Endothelial cell (in vitro differentiated cells): ENCODE results near the gene SERPINB1. TPM values are rescaled to one million over a fixed set of nuclear protein-coding genes. Genes with fewer than 3 reads are reported as not detected.

Experiments used
- DNase-seq: peaks from one replicate; pipeline ENCODE4 v3.0.0; 2021; ENCODE audit warnings: low spot score
- H3K27ac Mint-ChIP-seq: one replicate; pipeline ENCODE4 v1.8.0; 2021; ENCODE audit warnings: mixed read lengths, inconsistent platforms; ENCODE audit not compliant: unreplicated experiment
- H3K27me3 Mint-ChIP-seq: one replicate; pipeline ENCODE4 v1.8.0; 2021; ENCODE audit warnings: mild to moderate bottlenecking, moderate library complexity, mixed read lengths, inconsistent platforms; ENCODE audit not compliant: unreplicated experiment
- H3K36me3 Mint-ChIP-seq: one replicate; pipeline ENCODE4 v1.8.0; 2021; ENCODE audit warnings: mild to moderate bottlenecking, low read depth, mixed read lengths, inconsistent platforms; ENCODE audit not compliant: unreplicated experiment
- H3K4me1 Mint-ChIP-seq: one replicate; pipeline ENCODE4 v1.8.0; 2021; ENCODE audit warnings: mild to moderate bottlenecking, mixed read lengths, inconsistent platforms; ENCODE audit not compliant: unreplicated experiment
- H3K4me3 Mint-ChIP-seq: one replicate; pipeline ENCODE4 v1.8.0; 2021; ENCODE audit warnings: mild to moderate bottlenecking, mixed read lengths, inconsistent platforms; ENCODE audit not compliant: unreplicated experiment
- H3K9me3 Mint-ChIP-seq: one replicate; pipeline ENCODE4 v1.8.0; 2021; ENCODE audit warnings: mixed read lengths, inconsistent platforms; ENCODE audit not compliant: unreplicated experiment
- CTCF ChIP-seq: fragments of 200-600 bp; sonication (generic); IDR thresholded peaks from one replicate; pipeline ENCODE4 v1.5.0; 2021; ENCODE audit warnings: antibody characterized with exemption; ENCODE audit not compliant: unreplicated experiment
- total RNA-seq: library from RNA; stranded (reverse); fragmentation: NEBNext Ultra II Directional; extraction: Animal tissue kit (Norgen Biotek cat#: 25700); gene quantifications from one replicate; pipeline ENCODE4 v1.2.1, GENCODE V29; 2021; ENCODE audit not compliant: unreplicated experiment

Gene SERPINB1
- total RNA-seq, 1 donor from 2014 or later, result 16.6 TPM

DNA sequence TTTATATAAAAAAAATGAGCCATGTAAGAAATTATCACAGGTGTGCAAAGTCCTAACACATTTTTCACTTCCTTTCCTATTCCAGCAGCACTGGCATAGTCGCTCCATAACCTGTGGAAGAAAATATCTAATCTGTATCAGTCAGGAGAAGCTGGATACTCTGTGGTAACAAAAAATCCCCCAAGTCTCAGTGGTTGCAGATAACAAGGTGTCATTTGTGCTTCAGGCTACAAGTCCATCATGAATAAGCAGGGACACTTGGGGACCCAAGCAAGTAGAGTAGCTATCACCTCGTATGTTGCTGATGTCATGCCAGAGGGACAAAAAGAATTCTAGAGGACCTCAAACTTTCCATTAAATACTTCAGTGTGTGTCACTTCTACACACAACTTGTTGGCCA lies 30.3 kb upstream of the SERPINB1 start:
- Mint-ChIP-seq H3K4me3 (no peak overlapping the region), H3K9me3 (no peaks in the 10 kb centered on the region), H3K27me3 (peaks cover 5% of the 10 kb centered on the region), H3K4me1 (peaks cover 37% of the 10 kb centered on the region), H3K27ac (no peak overlapping the region), H3K36me3 (peaks cover 10% of the 10 kb centered on the region)
- no peak for TF ChIP-seq CTCF
- DNase-seq, result no peak

GRCh38 chr6:2871102-2871501 lies 29.4 kb upstream of the SERPINB1 start:
- Mint-ChIP-seq H3K4me1 (peaks cover 36% of the 10 kb centered on the region), H3K27me3 (peaks cover 5% of the 10 kb centered on the region), H3K9me3 (no peaks in the 10 kb centered on the region), H3K4me3 (no peak overlapping the region), H3K27ac (no peak overlapping the region), H3K36me3 (peaks cover 10% of the 10 kb centered on the region)
- DNase-seq, result no peak
- TF ChIP-seq CTCF, result no peak

- Mint-ChIP-seq H3K36me3 (peaks cover 10% of the 10 kb centered on the region), H3K4me1 (peaks cover 41% of the 10 kb centered on the region), H3K9me3 (no peaks in the 10 kb centered on the region), H3K27me3 (peaks cover 5% of the 10 kb centered on the region), H3K4me3 (no peak overlapping the region), H3K27ac (no peak overlapping the region)
- TF ChIP-seq CTCF, result no peak
- no peak for DNase-seq
Measured at GRCh38 chr6:2870046-2870636, 28.5 kb upstream of the SERPINB1 start.

- H3K27ac Mint-ChIP-seq, result no peak overlapping the region
Measured at GRCh38 chr6:2868637-2869036, 27.0 kb upstream of the SERPINB1 start.

More at GRCh38 chr6:2868637-2869036, 27.0 kb upstream of the SERPINB1 start:
- H3K9me3 Mint-ChIP-seq, result no peaks in the 10 kb centered on the region
- TF ChIP-seq CTCF, result no peak
- no peak overlapping the region for H3K4me3 Mint-ChIP-seq
- peaks cover 11% of the 10 kb centered on the region for H3K36me3 Mint-ChIP-seq
- H3K27me3 Mint-ChIP-seq, result no peaks in the 10 kb centered on the region
- H3K4me1 Mint-ChIP-seq, result peaks cover 35% of the 10 kb centered on the region
- no peak for DNase-seq
